ENCODE measurements around the gene SH3BGR. TPM values are rescaled to one million over a fixed set of nuclear protein-coding genes. Genes with fewer than 3 reads are reported as not detected.
A peak's percentile ranks its signal among the peaks of the same experiment; 100 is the strongest.

SH3BGR gene
- total RNA-seq = 0.42 and 1.1 TPM in 2 replicates
- 0.33 TPM in 1 of 2 replicates, not detected in the other for polyA plus RNA-seq
- polyA plus RNA-seq (2011; cell fraction: cytosol; rRNA removed) = not detected in 2 replicates
- polyA plus RNA-seq (2011; cell fraction: nucleus; rRNA removed) = 0.75 TPM in 1 of 2 replicates, not detected in the other
- polyA plus RNA-seq (2012) = 1.2 and 1.5 TPM in 2 replicates
- 1.5 TPM in 1 of 2 replicates, not detected in the other for polyA minus RNA-seq
- polyA minus RNA-seq (2011; cell fraction: cytosol; rRNA and poly(A)+ RNA removed) = not detected
- polyA minus RNA-seq (2011; cell fraction: nucleus; rRNA and poly(A)+ RNA removed) = not detected in 2 replicates
- Bru-seq, nascent RNA = percentile 39 among the genes with signal in this experiment
- not detected for BruChase-seq, experiment 1, labeled RNA remaining after a 6-hour chase
- percentile 34 among the genes with signal in this experiment for BruChase-seq, experiment 2, labeled RNA remaining after a 2-hour chase
- long read RNA-seq, partial matches to known transcripts = 0 of 1 reads
- long read RNA-seq, other reads (novel, unspliced or antisense) = 1 of 1 reads

DNA sequence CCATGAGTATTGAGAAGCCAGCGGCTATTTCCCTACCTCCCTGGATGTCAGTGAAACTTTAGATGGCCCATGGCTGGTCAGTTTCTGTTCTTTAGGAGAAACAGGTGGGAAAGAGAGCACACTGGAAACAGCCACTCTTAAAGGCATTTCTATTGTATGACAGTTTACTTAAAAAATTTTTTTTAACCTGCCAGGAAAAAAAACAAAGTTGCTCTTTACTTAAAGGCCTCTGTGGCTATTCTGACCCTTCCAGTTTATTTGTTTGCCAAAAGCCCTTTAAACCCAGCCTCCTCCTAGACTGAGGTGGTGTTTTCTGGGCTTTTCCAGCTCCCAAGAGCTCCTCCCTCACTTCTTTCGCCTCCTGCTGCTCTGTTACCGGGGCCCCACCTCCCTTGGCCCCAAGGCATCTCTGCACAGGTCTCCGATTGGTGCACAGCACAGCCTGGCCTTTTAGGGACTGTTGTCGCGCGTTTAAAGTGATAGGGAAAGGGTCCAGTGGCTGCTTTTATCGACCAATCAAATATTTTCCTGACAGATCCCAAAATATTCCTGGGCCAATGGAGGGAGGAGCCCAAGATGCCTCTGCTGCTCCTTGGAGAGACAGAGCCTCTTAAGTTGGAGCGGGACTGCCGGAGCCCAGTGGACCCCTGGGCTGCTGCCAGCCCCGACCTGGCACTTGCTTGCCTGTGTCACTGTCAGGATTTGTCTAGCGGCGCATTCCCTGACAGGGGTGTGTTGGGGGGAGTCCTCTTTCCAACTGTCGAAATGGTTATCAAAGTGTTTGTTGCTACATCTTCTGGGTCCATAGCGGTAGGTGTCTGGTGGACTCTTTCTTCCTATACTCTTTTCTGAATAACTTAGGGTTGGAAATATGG is at the start of gene SH3BGR:
Gene SH3BGR, plus strand, starts transcription at position 639 of the 875 bp plus-strand sequence. Its CDS starts 127 bp downstream, at position 766.
- TF ChIP-seq POLR2A (IDR thresholded peaks at IDR 0.05; ENCODE audit: low read depth, low read length) (no peak), MYC (IDR thresholded peaks at IDR 0.05; ENCODE audit: low read depth, low read length) (no peak), JUN (IDR thresholded peaks at IDR 0.05; ENCODE audit: borderline replicate concordance, insufficient read depth, insufficient read length, low read depth) (no peak), EZH2 (IDR thresholded peaks at IDR 0.05; ENCODE audit: borderline replicate concordance, low read depth, low read length, severe bottlenecking) (no peak), POLR2AphosphoS5 (IDR thresholded peaks at IDR 0.05; ENCODE audit: insufficient read depth, low read depth, low read length) (no peak), MAX (IDR thresholded peaks at IDR 0.05; ENCODE audit: insufficient read depth, insufficient read length) (no peak), FOS (IDR thresholded peaks at IDR 0.05; ENCODE audit: borderline replicate concordance, insufficient read depth, low read length) (no peak), GATA2 (IDR thresholded peaks at IDR 0.05; ENCODE audit: insufficient read depth, insufficient read length, low read depth, low read length) (no peak)
- TF ChIP-seq, protein P1, sequence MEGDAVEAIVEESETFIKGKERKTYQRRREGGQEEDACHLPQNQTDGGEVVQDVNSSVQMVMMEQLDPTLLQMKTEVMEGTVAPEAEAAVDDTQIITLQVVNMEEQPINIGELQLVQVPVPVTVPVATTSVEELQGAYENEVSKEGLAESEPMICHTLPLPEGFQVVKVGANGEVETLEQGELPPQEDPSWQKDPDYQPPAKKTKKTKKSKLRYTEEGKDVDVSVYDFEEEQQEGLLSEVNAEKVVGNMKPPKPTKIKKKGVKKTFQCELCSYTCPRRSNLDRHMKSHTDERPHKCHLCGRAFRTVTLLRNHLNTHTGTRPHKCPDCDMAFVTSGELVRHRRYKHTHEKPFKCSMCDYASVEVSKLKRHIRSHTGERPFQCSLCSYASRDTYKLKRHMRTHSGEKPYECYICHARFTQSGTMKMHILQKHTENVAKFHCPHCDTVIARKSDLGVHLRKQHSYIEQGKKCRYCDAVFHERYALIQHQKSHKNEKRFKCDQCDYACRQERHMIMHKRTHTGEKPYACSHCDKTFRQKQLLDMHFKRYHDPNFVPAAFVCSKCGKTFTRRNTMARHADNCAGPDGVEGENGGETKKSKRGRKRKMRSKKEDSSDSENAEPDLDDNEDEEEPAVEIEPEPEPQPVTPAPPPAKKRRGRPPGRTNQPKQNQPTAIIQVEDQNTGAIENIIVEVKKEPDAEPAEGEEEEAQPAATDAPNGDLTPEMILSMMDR (IDR thresholded peaks at IDR 0.05; ENCODE audit: extremely low read depth in 1 of 2, insufficient read depth in 1 of 2, low read depth in 1 of 2, low read length in 2 of 2) = no peak
- no peak within 1 kb of the TSS for H3K9ac ChIP-seq (replicated peaks; ENCODE audit: extremely low read depth, insufficient read depth, low read length)

More for the DNA sequence above, at the start of gene SH3BGR:
- Histone ChIP-seq H4K20me1 (replicated peaks; ENCODE audit: control insufficient read depth, extremely low read depth, insufficient read depth, low read length) (no peaks in the 10 kb centered on the region), H3K9me1 (replicated peaks; ENCODE audit: control insufficient read depth, extremely low read depth, insufficient read depth, low read length) (no peaks in the 10 kb centered on the region), H3K27ac (ENCODE audit: insufficient read depth, low read depth, low read length) (no peak within 1 kb of the TSS), H3K4me3 (replicated peaks in 1 of 3; ENCODE audit: insufficient read depth in 1 of 3, low read depth in 1 of 3, low read length in 3 of 3) (no peak within 1 kb of the TSS), H3K9me3 (replicated peaks; ENCODE audit: control insufficient read depth, insufficient read depth, low read length) (no peaks in the 10 kb centered on the region), H3K4me2 (ENCODE audit: insufficient read depth, low read length) (no peak within 1 kb of the TSS), H2AFZ (ENCODE audit: low read depth, low read length) (no peak within 1 kb of the TSS), H3K36me3 (ENCODE audit: control insufficient read depth in 2 of 2, extremely low read depth in 1 of 2, insufficient read depth in 2 of 2, low read length in 2 of 2) (no peaks in the 10 kb centered on the region), H3K79me2 (ENCODE audit: control insufficient read depth, insufficient read depth, low read length) (no peaks in the 10 kb centered on the region), H3K27me3 (ENCODE audit: control insufficient read depth in 2 of 2, insufficient read depth in 2 of 2, low read length in 2 of 2) (peaks cover 3 to 7% of the 10 kb centered on the region in 2 experiments), H3K4me1 (ENCODE audit: control insufficient read depth, extremely low read depth, insufficient read depth, low read length) (no peaks in the 10 kb centered on the region)
- no peak for FAIRE-seq
- no peak for DNase-seq (ENCODE audit: low read depth, low spot score)
- intact Hi-C loops (cut with micrococcal nuclease) = no loop called here
- ChIA-PET CTCF (no interaction called here), POLR2A (no interaction called here)
- dilution Hi-C loops (cut with MboI; ENCODE audit: extremely low pct_ligation_motif_present, low sequenced_read_pairs) = no loop called here
- no TSS peak for BruUV-seq (replicated peaks)

Measured in endothelial cell of umbilical vein (primary cell).